T follicular helper cell (primary cell): ENCODE data around the gene AMDHD2.
"Not testable (repeated sequence)": the region's sequence is repeated elsewhere in the genome, so short reads cannot be mapped to it uniquely, and the experiment has no call there.

Experiments used
- DNase-seq: peaks from one replicate; pipeline ENCODE4 v3.0.0-alpha.2; 2020; ENCODE audit warnings: low read depth

The AMDHD2 gene

GRCh38 chr16:2580143-2580542 is 60.0 kb downstream of the AMDHD2 start:
- not testable (repeated sequence) for DNase-seq

GRCh38 chr16:2580818-2581217 is 60.6 kb downstream of the AMDHD2 start:
- DNase-seq: not testable (repeated sequence)
